ENCODE results near the gene REEP2. TPM values are rescaled to one million over a fixed set of nuclear protein-coding genes. Genes with fewer than 3 reads are reported as not detected.

Gene REEP2
- total RNA-seq, 1 experiment from 2014 or later = 49.0 TPM

DNA sequence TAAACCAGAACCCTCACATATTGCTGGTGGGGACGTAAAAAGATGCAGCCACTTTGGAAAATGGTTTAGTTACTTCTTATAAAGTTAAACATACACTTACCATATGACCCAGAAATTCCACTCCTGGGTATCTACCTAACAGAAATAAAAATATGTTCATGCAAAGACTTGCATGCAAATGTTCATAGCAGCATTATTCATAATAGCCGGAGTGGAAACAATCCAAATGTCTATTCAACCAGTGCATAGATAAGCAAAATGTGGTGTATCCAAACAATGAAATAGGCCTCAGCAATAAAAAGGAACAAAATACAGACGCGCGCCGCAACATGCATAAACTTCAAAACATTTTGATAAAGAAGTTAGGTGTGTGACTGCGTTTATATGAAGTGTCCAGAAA, 38.1 kb downstream of the REEP2 start:
- Histone ChIP-seq H2BK12ac (ENCODE audit: insufficient read length, low read depth, low read length) (no peak overlapping the region), H3K9ac (ENCODE audit: extremely low read depth, insufficient read length, low read length) (no peak overlapping the region)

More for the DNA sequence above, 38.1 kb downstream of the REEP2 start:
- H3K79me2 ChIP-seq (ENCODE audit: insufficient read depth, low read length) = no peaks in the 10 kb centered on the region
- H3K27me3 ChIP-seq (ENCODE audit: insufficient read depth, low read length) = no peaks in the 10 kb centered on the region
- WGBS (ENCODE audit: extremely low coverage, insufficient read length, low lambda C conversion rate) = no CpG with 5 or more reads among the region's 7 CpGs
- H3K23ac ChIP-seq (ENCODE audit: insufficient read length, low read depth, low read length) = no peak overlapping the region
- Mint-ChIP-seq H3K4me1 (peaks cover 9 to 10% of the 10 kb centered on the region in 2 experiments), H3K27ac (no peak overlapping the region), H3K9me3 (no peaks in the 10 kb centered on the region), H3K27me3 (ENCODE audit: low read depth) (peaks cover 6% of the 10 kb centered on the region), H3K4me3 (no peak overlapping the region), H3K36me3 (ENCODE audit: insufficient read depth in 1 of 3, low read depth in 3 of 3) (no peaks in the 10 kb centered on the region; a peak in 1 of 7 replicates)
- H3K4ac ChIP-seq (ENCODE audit: low read depth, low read length) = no peak overlapping the region
- DNase-seq = no peak
- no peaks in the 10 kb centered on the region for H4K20me1 ChIP-seq (ENCODE audit: control insufficient read depth, insufficient read depth, insufficient read length)
- H4K91ac ChIP-seq (ENCODE audit: insufficient read length, low read depth, low read length) = no peak overlapping the region
- no peak overlapping the region for H2BK15ac ChIP-seq (ENCODE audit: low read depth, low read length)
- H3K18ac ChIP-seq (ENCODE audit: insufficient read length, low read depth, low read length) = no peak overlapping the region
- TF ChIP-seq, protein P1, sequence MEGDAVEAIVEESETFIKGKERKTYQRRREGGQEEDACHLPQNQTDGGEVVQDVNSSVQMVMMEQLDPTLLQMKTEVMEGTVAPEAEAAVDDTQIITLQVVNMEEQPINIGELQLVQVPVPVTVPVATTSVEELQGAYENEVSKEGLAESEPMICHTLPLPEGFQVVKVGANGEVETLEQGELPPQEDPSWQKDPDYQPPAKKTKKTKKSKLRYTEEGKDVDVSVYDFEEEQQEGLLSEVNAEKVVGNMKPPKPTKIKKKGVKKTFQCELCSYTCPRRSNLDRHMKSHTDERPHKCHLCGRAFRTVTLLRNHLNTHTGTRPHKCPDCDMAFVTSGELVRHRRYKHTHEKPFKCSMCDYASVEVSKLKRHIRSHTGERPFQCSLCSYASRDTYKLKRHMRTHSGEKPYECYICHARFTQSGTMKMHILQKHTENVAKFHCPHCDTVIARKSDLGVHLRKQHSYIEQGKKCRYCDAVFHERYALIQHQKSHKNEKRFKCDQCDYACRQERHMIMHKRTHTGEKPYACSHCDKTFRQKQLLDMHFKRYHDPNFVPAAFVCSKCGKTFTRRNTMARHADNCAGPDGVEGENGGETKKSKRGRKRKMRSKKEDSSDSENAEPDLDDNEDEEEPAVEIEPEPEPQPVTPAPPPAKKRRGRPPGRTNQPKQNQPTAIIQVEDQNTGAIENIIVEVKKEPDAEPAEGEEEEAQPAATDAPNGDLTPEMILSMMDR (conservative IDR thresholded peaks at IDR 0.05) = no peak
- H3T11ph ChIP-seq (ENCODE audit: low read length) = no peak overlapping the region
- H2AFZ ChIP-seq (ENCODE audit: low read length) = no peak overlapping the region
- no peak overlapping the region for H2AK5ac ChIP-seq (ENCODE audit: insufficient read length, low read length)
- no peaks in the 10 kb centered on the region for H3K23me2 ChIP-seq (ENCODE audit: insufficient read length, low read depth, low read length, poor library complexity, severe bottlenecking)
- H3K79me1 ChIP-seq (ENCODE audit: insufficient read depth, low read depth, low read length, poor library complexity, severe bottlenecking) = no peaks in the 10 kb centered on the region
- H3K9me3 ChIP-seq (ENCODE audit: control insufficient read depth, low read depth, low read length) = no peaks in the 10 kb centered on the region
- H4K8ac ChIP-seq (replicated peaks; ENCODE audit: insufficient read length, low read depth, low read length) = no peak overlapping the region
- no peak overlapping the region for H2BK5ac ChIP-seq (ENCODE audit: insufficient read length, low read length)
- H3K4me1 ChIP-seq (ENCODE audit: insufficient read depth, low read length) = 0 out of 2 replicates have a peak, but pooled peaks cover 1% of the 10 kb centered on the region
- H3K56ac ChIP-seq (ENCODE audit: insufficient read length, low read depth, low read length) = no peak overlapping the region
- H3K27ac ChIP-seq (ENCODE audit: insufficient read length, low read depth, low read length) = no peak overlapping the region
- H3K4me2 ChIP-seq (ENCODE audit: insufficient read depth, insufficient read length, low read length) = no peak overlapping the region
- H2BK20ac ChIP-seq (ENCODE audit: low read depth, low read length, poor library complexity, severe bottlenecking) = no peak overlapping the region
- no peak overlapping the region for H2BK120ac ChIP-seq (ENCODE audit: low read depth, low read length, poor library complexity, severe bottlenecking)
- no peak overlapping the region for H4K5ac ChIP-seq (ENCODE audit: insufficient read length, low read depth, low read length)
- H3K14ac ChIP-seq (ENCODE audit: insufficient read depth, low read length) = no peak overlapping the region

Measured in H9 (cell line).